ENCODE results near the gene ELF3.
"Not testable (repeated sequence)": the region's sequence is repeated elsewhere in the genome, so short reads cannot be mapped to it uniquely, and the experiment has no call there.

GRCh38 chr1:202019235-202019558 is 8.8 kb downstream of the ELF3 start:
- not testable (repeated sequence) for TF ChIP-seq CTCF, POLR2A (IDR thresholded peaks at IDR 0.05)

Measured in Peyer's patch (tissue), 4 donors.